HepG2 (cell line): ENCODE measurements around the gene PNPLA3. TPM values are rescaled to one million over a fixed set of nuclear protein-coding genes. Genes with fewer than 3 reads are reported as not detected.

ENCODE experiments used
- AGO2 ChIP-seq: fragments of 200-400 bp; formaldehyde crosslinking; optimal IDR thresholded peaks from 2 replicates; pipeline ENCODE3; 2017; ENCODE audit warnings: mild to moderate bottlenecking, low read depth, low read length, moderate library complexity
- ARID4A ChIP-seq: sonication (generic); formaldehyde crosslinking; IDR thresholded peaks from 2 replicates; pipeline ENCODE4 v1.5.0; 2020; ENCODE audit warnings: mild to moderate bottlenecking, missing genetic modification reagents, borderline replicate concordance
- ATRX ChIP-seq: sonication (generic); formaldehyde crosslinking; IDR thresholded peaks from 2 replicates; pipeline ENCODE4 v1.4.0; 2020; ENCODE audit warnings: missing genetic modification reagents, borderline replicate concordance
- ELF3 ChIP-seq: IDR thresholded peaks from 2 replicates; pipeline ENCODE4 v1.6.1; 2016; ENCODE audit warnings: missing genetic modification reagents, missing compliant biosample characterization
- ESRRA ChIP-seq: sonication (generic); formaldehyde crosslinking; IDR thresholded peaks from 2 replicates; pipeline ENCODE4 v1.5.1; 2020; ENCODE audit warnings: mild to moderate bottlenecking, low read depth, missing genetic modification reagents
- FOSL1 ChIP-seq: sonication (generic); formaldehyde crosslinking; IDR thresholded peaks from 2 replicates; pipeline ENCODE4 v1.9.0; 2021; ENCODE audit warnings: missing genetic modification reagents, borderline replicate concordance
- FOXA1 ChIP-seq, 2 experiments: fragments of 450-650 bp in 1 of 2; sonication (generic) in 1 of 2; formaldehyde crosslinking in 1 of 2; IDR thresholded peaks; 2 replicates each; pipeline versions ENCODE4 v1.4.0 to v1.6.1; 2016 to 2020; ENCODE audit warnings: missing genetic modification reagents in 1 of 2
- HNRNPUL1 ChIP-seq: fragments of 200-400 bp; formaldehyde crosslinking; IDR thresholded peaks from 2 replicates; pipeline ENCODE4 v1.6.1; 2017; ENCODE audit warnings: low read depth, mild to moderate bottlenecking, low read length, moderate library complexity
- IKZF5 ChIP-seq: IDR thresholded peaks from 2 replicates; pipeline ENCODE4 v1.6.1; 2018; ENCODE audit warnings: missing genetic modification reagents, mild to moderate bottlenecking, missing compliant biosample characterization
- MXD3 ChIP-seq: IDR thresholded peaks from 2 replicates; pipeline ENCODE4 v1.6.1; 2016; ENCODE audit warnings: mild to moderate bottlenecking, missing biosample characterization, missing genetic modification reagents
- NCOA1 ChIP-seq: sonication (generic); formaldehyde crosslinking; IDR thresholded peaks from 2 replicates; pipeline ENCODE4 v1.9.0; 2021; ENCODE audit warnings: missing genetic modification reagents
- SPEN ChIP-seq: sonication (generic); formaldehyde crosslinking; IDR thresholded peaks from 2 replicates; pipeline ENCODE4 v1.5.1; 2020; ENCODE audit warnings: low read depth, mild to moderate bottlenecking, missing genetic modification reagents
- SSRP1 ChIP-seq: IDR thresholded peaks from 2 replicates; pipeline ENCODE4 v1.6.1; 2016; ENCODE audit warnings: control low read depth
- ZMYM2 ChIP-seq: sonication (generic); formaldehyde crosslinking; IDR thresholded peaks from 2 replicates; pipeline ENCODE4 v1.8.0; 2022; ENCODE audit warnings: mild to moderate bottlenecking, missing genetic modification reagents
- ZNF10 ChIP-seq: sonication (generic); formaldehyde crosslinking; IDR thresholded peaks from 2 replicates; pipeline ENCODE4 v1.4.0; 2020; ENCODE audit warnings: mild to moderate bottlenecking, low read depth, missing genetic modification reagents, borderline replicate concordance
- ZNF556 ChIP-seq: sonication (generic); formaldehyde crosslinking; IDR thresholded peaks from 2 replicates; pipeline ENCODE4 v1.4.0; 2020; ENCODE audit warnings: mild to moderate bottlenecking, missing genetic modification reagents, borderline replicate concordance
- ZNF577 ChIP-seq: sonication (generic); formaldehyde crosslinking; IDR thresholded peaks from 2 replicates; pipeline ENCODE4 v1.4.0; 2020; ENCODE audit warnings: mild to moderate bottlenecking, low read depth, missing genetic modification reagents, borderline replicate concordance
- ZNF614 ChIP-seq: IDR thresholded peaks from 2 replicates; pipeline ENCODE4 v1.6.1; 2018; ENCODE audit warnings: missing biosample characterization, missing genetic modification reagents, inconsistent platforms, borderline replicate concordance
- ZNF629 ChIP-seq: sonication (generic); formaldehyde crosslinking; conservative IDR thresholded peaks from 2 replicates; pipeline ENCODE4 v1.5.0; 2020; ENCODE audit warnings: missing genetic modification reagents
- ZNF713 ChIP-seq: sonication (generic); formaldehyde crosslinking; IDR thresholded peaks from 2 replicates; pipeline ENCODE4 v1.4.0; 2020; ENCODE audit warnings: mild to moderate bottlenecking, missing genetic modification reagents
- ZNF749 ChIP-seq: sonication (generic); formaldehyde crosslinking; IDR thresholded peaks from 2 replicates; pipeline ENCODE4 v1.8.0; 2022; ENCODE audit warnings: mild to moderate bottlenecking, missing genetic modification reagents, moderate library complexity, borderline replicate concordance
- polyA plus RNA-seq, 8 experiments: library from polyadenylated mRNA; depleted of rRNA in 3 of 8; stranded (reverse) in 7 of 8; unstranded in 1 of 8; fragments of >200 nt; fragmentation: Illumina TruSeq in 4 of 8; extraction: Trizol in 4 of 8; gene quantifications; 2 replicates each; pipeline versions ENCODE4 v1.2.1 to v1.2.3, GENCODE V29; 2011 to 2016; ENCODE audit warnings: low read depth in 4 of 8, missing spikeins in 1 of 8, mixed read lengths in 1 of 8; ENCODE audit not compliant: insufficient read depth in 1 of 8
- total RNA-seq, 5 experiments: library from RNA; depleted of rRNA; stranded (reverse); fragments of >200 nt; fragmentation: Illumina TruSeq; extraction: Trizol; gene quantifications; 2 replicates each; pipeline ENCODE4 v1.2.3, GENCODE V29; 2016; ENCODE audit warnings: low read depth in 1 of 5

PNPLA3 gene
- total and polyA plus RNA-seq, 2 of the 13 experiments (the other 11 are each of a cell fraction or from before 2014, with no cell fraction given) = 16.9 to 19.8 TPM

GRCh38 chr22:43923631-43924464 is at the start of gene PNPLA3 (continued):
- TF ChIP-seq ARID4A (CRISPR knock-in tag) (peak; percentile 91), IKZF5 (CRISPR knock-in tag) (peak; percentile 56; the same call in 1 of the 2 replicates), MXD3 (CRISPR knock-in tag) (no peak; the same call in 1 of the 2 replicates), FOXA1 (IDR thresholded peaks at IDR 0.05) (no peak), FOXA1 (CRISPR knock-in tag; IDR thresholded peaks at IDR 0.05) (no peak), ATRX (CRISPR knock-in tag) (no peak), ELF3 (CRISPR knock-in tag) (no peak; the same call in 1 of the 2 replicates), ESRRA (CRISPR knock-in tag) (no peak; the same call in 1 of the 2 replicates), SSRP1 (CRISPR knock-in tag) (no peak), FOSL1 (CRISPR knock-in tag) (0 out of 2 replicates have a peak, but pooled peaks have one; percentile 21), ZNF577 (no peak), ZNF629 (CRISPR knock-in tag) (peak; percentile 27; the same call in 1 of the 2 replicates), ZNF713 (no peak), SPEN (CRISPR knock-in tag) (0 out of 2 replicates have a peak, but pooled peaks have one; percentile 43), ZNF556 (CRISPR knock-in tag) (peak; percentile 53; the same call in 1 of the 2 replicates), ZNF10 (CRISPR knock-in tag) (no peak), ZNF614 (CRISPR knock-in tag) (no peak), ZNF749 (0 out of 2 replicates have a peak, but pooled peaks have one; percentile 11), HNRNPUL1 (no peak), NCOA1 (CRISPR knock-in tag) (0 out of 2 replicates have a peak, but pooled peaks have one; percentile 61), AGO2 (peak; percentile 82), ZMYM2 (CRISPR knock-in tag) (no peak)
